ENCODE measurements around the gene CAMK2A. TPM values are rescaled to one million over a fixed set of nuclear protein-coding genes. Genes with fewer than 3 reads are reported as not detected.

Gene CAMK2A
- total and polyA plus RNA-seq, 2 of the 4 experiments (the other 2 are of a cell fraction) = 0.18 to 0.19 TPM

GRCh38 chr5:150321211-150321610 is 31.6 kb upstream of the CAMK2A start:
- Histone ChIP-seq H2BK120ac (ENCODE audit: low read depth, low read length) (0 out of 2 replicates have a peak overlapping the region, but pooled peaks have one; percentile 11), H4K20me1 (ENCODE audit: insufficient read depth, low read length) (peaks cover 5% of the 10 kb centered on the region; the same call in 1 of the 2 replicates), H3K18ac (ENCODE audit: low read depth, low read length) (no peak overlapping the region), H2BK15ac (ENCODE audit: low read depth, low read length) (0 out of 3 replicates have a peak overlapping the region, but pooled peaks have one; percentile 66), H2AK5ac (ENCODE audit: low read depth, low read length) (peak overlapping the region; percentile 39), H3K27ac (ENCODE audit: insufficient read depth, low read length) (no peak overlapping the region), H4K8ac (ENCODE audit: low read depth in 2 of 2, low read length in 2 of 2) (no peak overlapping the region), H3K56ac (ENCODE audit: extremely low read depth, insufficient read depth, low read length) (no peak overlapping the region), H3K9ac (ENCODE audit: low read depth, low read length) (no peak overlapping the region), H2AK9ac (replicated peaks; ENCODE audit: low read depth, low read length, poor library complexity) (no peak overlapping the region), H3K14ac (replicated peaks; ENCODE audit: low read depth, low read length) (no peak overlapping the region), H3K79me1 (ENCODE audit: low read depth in 1 of 2, low read length in 2 of 2) (peaks cover 0 to 8% of the 10 kb centered on the region in 2 experiments; a peak in 2 of 4 replicates), H4K5ac (ENCODE audit: low read depth, low read length) (no peak overlapping the region), H3K36me3 (ENCODE audit: control insufficient read depth, insufficient read depth, low read length) (no peaks in the 10 kb centered on the region), H3K9me3 (ENCODE audit: control insufficient read depth, insufficient read depth, low read length) (no peaks in the 10 kb centered on the region), H3K23ac (ENCODE audit: low read depth, low read length) (no peak overlapping the region), H3K4me3 (ENCODE audit: insufficient read depth, low read depth, low read length) (no peak overlapping the region), H2BK20ac (ENCODE audit: low read depth, low read length) (peak overlapping the region; percentile 69; the same call in 1 of the 2 replicates), H3K4me1 (ENCODE audit: control insufficient read depth, insufficient read depth, low read length) (peaks cover 30% of the 10 kb centered on the region), H3K4me2 (ENCODE audit: low read depth, low read length) (no peak overlapping the region), H2BK5ac (ENCODE audit: low read depth, low read length, poor library complexity, severe bottlenecking) (no peak overlapping the region), H2AFZ (replicated peaks; ENCODE audit: low read length, poor library complexity) (no peak overlapping the region), H3K4ac (ENCODE audit: low read depth, low read length) (0 out of 2 replicates have a peak overlapping the region, but pooled peaks have one; percentile 13), H4K91ac (ENCODE audit: insufficient read depth, low read depth, low read length) (peak overlapping the region; percentile 11; the same call in 1 of the 2 replicates), H3K27me3 (ENCODE audit: control insufficient read depth, insufficient read depth, low read length) (no peaks in the 10 kb centered on the region), H3K9me1 (ENCODE audit: insufficient read depth, low read length) (peaks cover 34% of the 10 kb centered on the region)
- intact Hi-C loops (cut with micrococcal nuclease) = no loop called here
- in situ Hi-C loops (cut with MboI; ENCODE audit: low sequenced_read_pairs) = no loop called here
- dilution Hi-C loops (cut with HindIII; ENCODE audit: low sequenced_read_pairs, unreplicated experiment) = no loop called here
- POLR2A ChIA-PET (ENCODE audit: unreplicated experiment) = no interaction called here
- TF ChIP-seq RAD21 (IDR thresholded peaks at IDR 0.05; ENCODE audit: low read length) (no peak), SMC3 (IDR thresholded peaks at IDR 0.05; ENCODE audit: low read depth, low read length) (no peak), FOS (IDR thresholded peaks at IDR 0.05; ENCODE audit: low read depth, low read length) (no peak), POLR2A (IDR thresholded peaks at IDR 0.05; ENCODE audit: low read depth, low read length) (no peak), CEBPB (IDR thresholded peaks at IDR 0.05; ENCODE audit: low read depth, low read length) (no peak), NFE2L2 (IDR thresholded peaks at IDR 0.05; ENCODE audit: low read depth, low read length) (no peak), RFX5 (IDR thresholded peaks at IDR 0.05; ENCODE audit: low read depth, low read length) (no peak), MAFK (IDR thresholded peaks at IDR 0.05; ENCODE audit: low read depth, low read length) (no peak), BHLHE40 (IDR thresholded peaks at IDR 0.05; ENCODE audit: low read depth, low read length) (no peak), MXI1 (IDR thresholded peaks at IDR 0.05; ENCODE audit: borderline replicate concordance, low read depth, low read length) (no peak)
- TF ChIP-seq, protein P1, sequence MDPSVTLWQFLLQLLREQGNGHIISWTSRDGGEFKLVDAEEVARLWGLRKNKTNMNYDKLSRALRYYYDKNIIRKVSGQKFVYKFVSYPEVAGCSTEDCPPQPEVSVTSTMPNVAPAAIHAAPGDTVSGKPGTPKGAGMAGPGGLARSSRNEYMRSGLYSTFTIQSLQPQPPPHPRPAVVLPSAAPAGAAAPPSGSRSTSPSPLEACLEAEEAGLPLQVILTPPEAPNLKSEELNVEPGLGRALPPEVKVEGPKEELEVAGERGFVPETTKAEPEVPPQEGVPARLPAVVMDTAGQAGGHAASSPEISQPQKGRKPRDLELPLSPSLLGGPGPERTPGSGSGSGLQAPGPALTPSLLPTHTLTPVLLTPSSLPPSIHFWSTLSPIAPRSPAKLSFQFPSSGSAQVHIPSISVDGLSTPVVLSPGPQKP (IDR thresholded peaks at IDR 0.05; ENCODE audit: borderline replicate concordance, low read depth, low read length) = no peak
- no TSS peak for BruUV-seq (replicated peaks)
- CTCF ChIA-PET = no interaction called here
- no peak for DNase-seq
- no peak for ATAC-seq (ENCODE audit: low read depth)
- WGBS, 2 experiments (ENCODE audit: extremely low coverage in 2 of 2, insufficient read length in 1 of 2) = no CpG with 5 or more reads among the region's 1 CpG

Measured in IMR-90 (cell line).